Right forelimb (tissue), 1 donor: ENCODE data around the gene RPS16.
A peak's percentile ranks its signal among the peaks of the same experiment; 100 is the strongest.
"Not testable (repeated sequence)": the region's sequence is repeated elsewhere in the genome, so short reads cannot be mapped to it uniquely, and the experiment has no call there.

Experiments
- DNase-seq: peaks from one replicate; pipeline ENCODE4 v3.0.0-alpha.2; 2018

RPS16 gene

GRCh38 chr19:39435499-39436349 lies at the start of gene RPS16:
TSS of gene RPS16 (minus strand) at chr19:39435949. CDS start at chr19:39435895, 54 bp downstream.
- DNase-seq, result peak; percentile 98

GRCh38 chr19:39483141-39483540 lies 47.4 kb upstream of the RPS16 start:
- DNase-seq, result no peak

GRCh38 chr19:39481676-39482075 lies 45.9 kb upstream of the RPS16 start:
- DNase-seq, result no peak

GRCh38 chr19:39481229-39481545 lies 45.4 kb upstream of the RPS16 start:
- DNase-seq, result no peak

GRCh38 chr19:39480337-39481228 lies 44.8 kb upstream of the RPS16 start, which contains the start of gene TIMM50:
TSS of gene TIMM50 (plus strand) at chr19:39480838. CDS start at chr19:39480854, 16 bp downstream.
- peak; percentile 99 for DNase-seq

GRCh38 chr19:39479916-39480315 lies 44.2 kb upstream of the RPS16 start:
- no peak for DNase-seq

- not testable (repeated sequence) for DNase-seq
Observed at GRCh38 chr19:39479319-39479801, 43.6 kb upstream of the RPS16 start.

- DNase-seq, result no peak
Observed at GRCh38 chr19:39475748-39476147, 40.0 kb upstream of the RPS16 start.

GRCh38 chr19:39474139-39474620 lies 38.4 kb upstream of the RPS16 start:
- DNase-seq, result peak; percentile 75

GRCh38 chr19:39473443-39473960 lies 37.8 kb upstream of the RPS16 start:
- DNase-seq, result no peak

GRCh38 chr19:39472746-39473442 lies 37.1 kb upstream of the RPS16 start:
- DNase-seq, result no peak

- no peak for DNase-seq
Observed at GRCh38 chr19:39471756-39472536, 36.2 kb upstream of the RPS16 start.

- no peak for DNase-seq
Observed at GRCh38 chr19:39470724-39471339, 35.1 kb upstream of the RPS16 start.

GRCh38 chr19:39469567-39469966 lies 33.8 kb upstream of the RPS16 start:
- DNase-seq, result no peak

GRCh38 chr19:39469036-39469435 lies 33.3 kb upstream of the RPS16 start:
- no peak for DNase-seq

- no peak for DNase-seq
Observed at GRCh38 chr19:39467941-39468340, 32.2 kb upstream of the RPS16 start.

- DNase-seq, result no peak
Observed at GRCh38 chr19:39465956-39466747, 30.4 kb upstream of the RPS16 start.

- no peak for DNase-seq
Observed at GRCh38 chr19:39463403-39463802, 27.7 kb upstream of the RPS16 start.

GRCh38 chr19:39451257-39451656 lies 15.5 kb upstream of the RPS16 start:
- not testable (repeated sequence) for DNase-seq

GRCh38 chr19:39449116-39449797 lies 13.5 kb upstream of the RPS16 start:
- DNase-seq, result no peak
